HUES64 (cell line): ENCODE results near the gene WDR38.
"Not testable (repeated sequence)": the region's sequence is repeated elsewhere in the genome, so short reads cannot be mapped to it uniquely, and the experiment has no call there.

ENCODE experiments used
- H3K27ac ChIP-seq: 2 replicates; pipeline ENCODE4 v1.7.0; 2013; ENCODE audit warnings: low read depth, low read length, inconsistent platforms
- H3K27me3 ChIP-seq: 2 replicates; pipeline ENCODE4 v1.6.1; 2013; ENCODE audit warnings: mild to moderate bottlenecking, low read length; ENCODE audit not compliant: insufficient read depth
- H3K36me3 ChIP-seq: 2 replicates; pipeline ENCODE4 v1.6.1; 2013; ENCODE audit warnings: mild to moderate bottlenecking, low read length; ENCODE audit not compliant: insufficient read depth
- H3K4me1 ChIP-seq: 2 replicates; pipeline ENCODE4 v1.6.1; 2013; ENCODE audit warnings: mild to moderate bottlenecking, low read length, moderate library complexity; ENCODE audit not compliant: insufficient read depth
- H3K4me3 ChIP-seq: 2 replicates; pipeline ENCODE4 v1.5.1; 2013; ENCODE audit warnings: mild to moderate bottlenecking, low read length, moderate library complexity
- H3K9ac ChIP-seq: 2 replicates; pipeline ENCODE4 v1.6.1; 2013; ENCODE audit warnings: mild to moderate bottlenecking, low read depth, low read length
- H3K9me3 ChIP-seq: 2 replicates; pipeline ENCODE4 v1.6.1; 2013; ENCODE audit warnings: low read depth, low read length; ENCODE audit not compliant: insufficient read depth
- WGBS: fragments of 150-250, 120-280 bp; methylation state at CpG from one replicate; pipeline ENCODE4 v1.1.7; 2013; ENCODE audit warnings: missing lambda C conversion rate; 5-methylcytosine and 5-hydroxymethylcytosine counted together

WDR38 gene

DNA sequence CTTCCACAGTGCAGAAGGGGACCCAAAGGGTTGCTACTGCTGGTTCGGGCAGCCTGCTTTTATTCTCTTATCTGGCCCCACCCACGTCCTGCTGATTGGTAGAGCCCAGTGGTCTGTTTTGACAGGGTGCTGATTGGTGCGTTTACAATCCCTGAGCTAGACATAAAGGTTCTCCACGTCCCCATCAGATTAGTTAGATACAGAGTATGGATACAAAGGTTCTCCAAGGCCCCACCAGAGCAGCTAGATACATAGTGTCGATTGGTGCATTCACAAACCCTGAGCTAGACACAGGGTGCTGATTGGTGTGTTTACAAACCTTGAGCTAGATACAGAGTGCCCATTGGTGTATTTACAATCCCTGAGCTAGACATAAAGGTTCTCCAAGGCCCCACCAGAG lies 15.1 kb upstream of the WDR38 start:
- not testable (repeated sequence) for H3K36me3 ChIP-seq, H3K9me3 ChIP-seq
- WGBS = 63% methylated on average over 3 of the region's 5 CpGs

DNA sequence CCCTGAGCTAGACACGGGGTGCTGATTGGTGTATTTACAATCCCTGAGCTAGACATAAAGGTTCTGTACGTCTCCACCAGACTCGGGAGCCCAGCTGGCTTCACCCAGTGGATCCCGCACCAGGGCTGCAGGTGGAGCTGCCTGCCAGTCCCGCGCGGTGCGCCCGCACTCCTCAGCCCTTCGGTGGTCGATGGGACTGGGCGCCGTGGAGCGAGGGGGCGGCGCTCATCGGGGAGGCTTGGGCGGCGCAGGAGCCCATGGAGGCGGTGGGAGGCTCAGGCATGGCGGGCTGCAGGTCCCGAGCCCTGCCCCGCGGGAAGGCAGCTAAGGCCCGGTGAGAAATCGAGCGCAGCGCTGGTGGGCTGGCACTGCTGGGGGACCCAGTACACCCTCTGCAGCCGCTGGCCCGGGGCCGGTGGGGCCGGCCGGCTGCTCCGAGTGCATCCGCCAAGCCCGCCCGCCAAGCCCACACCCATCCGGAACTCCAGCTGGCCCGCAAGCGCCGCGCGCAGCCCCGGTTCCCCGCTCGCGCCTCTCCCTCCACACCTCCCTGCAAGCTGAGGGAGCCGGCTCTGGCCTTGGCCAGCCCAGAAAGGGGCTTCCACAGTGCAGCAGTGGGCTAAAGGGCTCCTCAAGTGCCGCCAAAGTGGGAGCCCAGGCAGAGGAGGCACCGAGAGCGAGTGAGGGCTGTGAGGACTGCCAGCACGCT lies 14.5 kb upstream of the WDR38 start:
- H3K36me3 ChIP-seq, H3K4me1 ChIP-seq, H3K27me3 ChIP-seq, H3K9ac ChIP-seq, H3K9me3 ChIP-seq, H3K27ac ChIP-seq, H3K4me3 ChIP-seq: not testable (repeated sequence)
- 96% methylated on average over 45 of the region's 52 CpGs for WGBS

More for the DNA sequence above, 15.1 kb upstream of the WDR38 start:
- H3K27me3 ChIP-seq, H3K4me1 ChIP-seq, H3K4me3 ChIP-seq, H3K27ac ChIP-seq, H3K9ac ChIP-seq: not testable (repeated sequence)

DNA sequence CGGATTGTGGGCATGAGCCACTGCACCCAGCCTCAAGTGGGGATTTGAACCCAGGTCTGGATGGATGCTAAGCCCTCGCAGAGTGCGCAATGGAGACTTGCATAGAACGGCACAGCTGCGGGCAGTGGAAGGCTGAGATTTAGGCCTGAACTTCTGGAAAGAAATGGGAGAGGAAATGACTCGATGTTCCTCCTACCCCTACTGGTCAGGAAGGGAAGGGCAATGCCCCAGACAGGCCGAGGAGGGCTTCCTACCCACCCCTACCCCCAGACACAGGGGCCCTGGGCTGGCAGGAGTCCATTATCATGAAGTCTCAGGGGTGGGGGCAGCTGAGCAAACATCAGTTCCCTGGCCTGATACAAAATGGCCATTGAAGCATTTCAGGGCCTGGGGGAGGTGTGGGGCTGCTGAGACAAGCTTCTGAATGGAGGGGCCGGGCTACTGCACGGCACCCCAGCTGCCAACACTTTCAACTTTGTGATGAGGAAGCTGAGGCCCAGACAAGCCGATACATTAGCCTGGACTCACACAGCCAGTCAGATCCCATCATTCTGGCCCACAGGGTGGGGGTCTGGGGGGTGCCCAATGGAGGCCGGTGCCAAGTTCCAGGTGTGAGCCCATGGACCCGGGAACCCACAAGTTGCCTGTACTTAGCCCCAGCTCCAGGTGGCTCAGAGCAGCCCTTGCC lies 13.5 kb upstream of the WDR38 start:
- Histone ChIP-seq H3K27ac (peak overlapping the region; percentile 39; the same call in 1 of the 2 replicates), H3K4me3 (no peak overlapping the region), H3K4me1 (no peaks in the 10 kb centered on the region), H3K36me3 (no peaks in the 10 kb centered on the region), H3K27me3 (no peaks in the 10 kb centered on the region), H3K9ac (no peak overlapping the region), H3K9me3 (no peaks in the 10 kb centered on the region)
- WGBS = 73% methylated on average over 12 of the region's 12 CpGs

DNA sequence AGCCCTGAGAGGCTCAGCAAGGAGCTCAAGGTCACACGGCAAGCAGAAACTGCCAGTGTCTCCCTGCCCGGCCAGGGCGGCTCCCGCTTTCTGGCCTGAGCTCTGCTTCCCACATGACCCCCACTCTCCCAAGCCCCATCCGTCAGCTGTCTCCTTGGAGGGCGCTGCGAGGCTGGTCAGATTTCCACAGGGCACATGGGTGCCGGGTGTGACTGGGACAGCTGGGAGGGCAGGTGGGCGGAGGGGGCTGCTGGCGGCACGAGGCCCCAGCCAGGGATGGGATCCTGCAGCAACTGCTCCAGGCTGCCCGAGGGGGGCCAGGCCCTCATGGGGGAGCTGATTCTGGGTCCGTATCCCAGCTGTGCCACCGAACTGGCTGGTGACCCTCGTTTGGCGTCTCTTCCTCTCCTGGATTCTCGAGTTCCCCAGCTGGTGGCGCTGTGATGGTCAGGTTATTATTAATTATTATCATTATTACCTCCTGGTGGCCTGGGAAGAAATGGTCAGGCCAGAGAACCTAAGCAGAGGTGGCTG lies 12.9 kb upstream of the WDR38 start:
- H3K4me1 ChIP-seq = no peaks in the 10 kb centered on the region
- no peaks in the 10 kb centered on the region for H3K9me3 ChIP-seq
- no peaks in the 10 kb centered on the region for H3K27me3 ChIP-seq
- no peaks in the 10 kb centered on the region for H3K36me3 ChIP-seq
- H3K9ac ChIP-seq = no peak overlapping the region
- peak overlapping the region; percentile 39; the same call in 1 of the 2 replicates for H3K27ac ChIP-seq
- 81% methylated on average over 16 of the region's 18 CpGs for WGBS
- H3K4me3 ChIP-seq = no peak overlapping the region

DNA sequence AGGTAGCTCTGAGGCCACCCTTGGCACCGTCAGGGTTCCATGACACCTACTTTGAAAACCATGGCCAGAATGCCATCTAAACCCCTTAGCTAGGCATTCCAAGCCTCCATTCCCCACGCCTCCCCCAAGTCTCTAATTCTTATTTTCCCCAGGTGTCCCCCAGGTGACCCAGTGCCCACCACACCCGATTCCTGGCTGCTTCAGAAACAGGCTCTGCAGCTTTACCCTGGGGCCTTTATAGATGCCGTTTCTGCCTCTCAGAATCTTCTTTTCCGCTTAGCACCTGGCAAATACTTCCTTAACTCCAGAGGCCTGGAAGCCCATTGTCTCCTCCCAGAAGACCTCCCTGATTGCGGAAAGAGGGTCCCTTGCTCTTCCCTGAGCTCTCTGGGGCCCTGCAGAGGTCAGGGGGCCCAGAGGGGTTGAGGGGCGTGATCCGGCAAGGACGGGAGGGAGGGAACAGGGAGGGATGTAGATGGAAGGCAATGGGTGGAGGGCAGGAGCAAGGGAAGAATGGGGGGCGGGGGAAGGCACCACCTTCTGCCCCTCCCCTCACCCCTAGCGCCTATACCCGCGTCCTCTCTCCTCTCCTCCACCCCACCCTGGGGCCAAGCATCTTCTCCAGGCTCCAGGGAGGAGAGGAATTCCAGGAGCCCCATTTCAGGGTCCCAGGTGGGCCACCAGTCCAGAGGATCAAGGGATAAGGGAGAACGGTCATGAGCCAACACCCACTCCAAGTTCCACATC lies 12.0 kb upstream of the WDR38 start:
- H3K4me1 ChIP-seq = no peaks in the 10 kb centered on the region
- WGBS = 80% methylated on average over 13 of the region's 14 CpGs
- H3K27ac ChIP-seq = no peak overlapping the region
- H3K27me3 ChIP-seq = no peaks in the 10 kb centered on the region
- no peak overlapping the region for H3K4me3 ChIP-seq
- no peaks in the 10 kb centered on the region for H3K9me3 ChIP-seq
- no peaks in the 10 kb centered on the region for H3K36me3 ChIP-seq
- no peak overlapping the region for H3K9ac ChIP-seq

DNA sequence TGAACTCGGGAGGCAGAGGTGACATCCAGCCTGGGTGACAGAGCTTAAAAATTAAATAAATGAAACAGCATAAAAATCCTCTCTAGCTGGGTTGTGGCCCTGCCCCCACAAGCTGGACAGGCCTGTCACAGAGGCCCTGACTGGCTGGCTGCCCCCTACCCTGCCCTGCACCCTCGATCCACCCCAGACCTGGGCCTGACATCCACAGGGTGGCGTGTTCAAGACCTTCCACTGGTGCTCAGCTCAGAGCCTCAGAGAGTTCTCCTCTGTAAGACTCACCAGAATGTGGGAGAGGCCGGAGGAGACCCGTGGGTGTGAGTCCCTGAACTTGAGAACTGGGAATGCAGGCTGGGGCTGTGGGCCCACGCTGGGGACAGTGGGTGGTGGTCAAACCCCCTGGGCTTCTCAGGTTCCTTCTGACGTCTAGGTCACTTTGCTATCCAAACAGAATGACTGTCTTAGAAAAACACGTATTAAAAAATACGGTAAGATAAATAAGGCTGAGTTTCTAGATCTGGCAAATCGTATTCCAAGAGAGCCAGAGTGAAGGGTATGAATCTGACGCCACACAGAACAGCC lies 9.7 kb upstream of the WDR38 start:
- WGBS = 88% methylated on average over 11 of the region's 11 CpGs
- H3K4me1 ChIP-seq = no peaks in the 10 kb centered on the region
- H3K27ac ChIP-seq = no peak overlapping the region
- no peak overlapping the region for H3K4me3 ChIP-seq
- H3K27me3 ChIP-seq = no peaks in the 10 kb centered on the region
- no peaks in the 10 kb centered on the region for H3K9me3 ChIP-seq
- H3K9ac ChIP-seq = no peak overlapping the region
- H3K36me3 ChIP-seq = no peaks in the 10 kb centered on the region

DNA sequence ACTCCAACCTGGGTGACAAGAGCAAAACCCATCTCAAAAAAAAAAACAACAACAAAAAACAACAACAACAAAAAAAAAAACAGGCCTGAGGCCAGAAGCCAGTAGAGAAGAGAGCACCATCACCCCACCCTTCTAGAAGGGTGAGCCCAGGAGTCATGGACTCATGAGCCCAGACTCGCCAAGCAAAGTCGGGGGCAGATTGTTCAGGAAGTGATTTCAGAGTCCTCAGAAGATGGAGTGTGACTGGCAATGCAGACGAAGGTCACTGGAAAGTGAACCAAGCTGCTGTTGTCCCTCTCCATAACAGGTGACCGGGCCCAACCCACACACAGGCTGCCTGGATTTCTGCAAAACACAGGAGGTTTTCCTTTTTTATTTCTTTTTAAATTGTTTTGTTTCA lies 9.0 kb upstream of the WDR38 start:
- H3K4me3 ChIP-seq = no peak overlapping the region
- H3K9me3 ChIP-seq = no peaks in the 10 kb centered on the region
- no peaks in the 10 kb centered on the region for H3K4me1 ChIP-seq
- H3K27me3 ChIP-seq = no peaks in the 10 kb centered on the region
- H3K36me3 ChIP-seq = no peaks in the 10 kb centered on the region
- no peak overlapping the region for H3K9ac ChIP-seq
- no peak overlapping the region for H3K27ac ChIP-seq
- WGBS = 95% methylated on average over 4 of the region's 4 CpGs

DNA sequence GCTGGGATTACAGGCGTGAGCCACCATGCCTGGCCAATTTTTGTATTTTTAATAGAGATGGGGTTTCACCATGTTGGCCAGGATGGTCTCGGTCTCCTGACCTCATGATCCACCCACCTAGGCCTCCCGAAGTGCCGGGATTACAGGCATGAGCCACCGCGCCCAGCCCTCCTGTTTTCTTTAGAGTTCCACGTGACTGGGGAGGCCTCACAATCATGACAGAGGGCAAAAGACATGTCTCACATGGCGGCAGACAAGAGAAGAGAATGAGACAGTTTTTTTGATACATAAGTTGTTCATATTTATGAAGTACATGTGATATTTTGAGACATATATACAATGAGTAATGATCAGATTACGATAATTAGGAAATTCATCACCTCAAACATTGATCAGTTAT lies 6.8 kb upstream of the WDR38 start:
- H3K36me3 ChIP-seq, H3K27me3 ChIP-seq, H3K4me3 ChIP-seq, H3K9ac ChIP-seq, H3K9me3 ChIP-seq, H3K27ac ChIP-seq, H3K4me1 ChIP-seq: not testable (repeated sequence)
- 93% methylated on average over 8 of the region's 9 CpGs for WGBS

DNA sequence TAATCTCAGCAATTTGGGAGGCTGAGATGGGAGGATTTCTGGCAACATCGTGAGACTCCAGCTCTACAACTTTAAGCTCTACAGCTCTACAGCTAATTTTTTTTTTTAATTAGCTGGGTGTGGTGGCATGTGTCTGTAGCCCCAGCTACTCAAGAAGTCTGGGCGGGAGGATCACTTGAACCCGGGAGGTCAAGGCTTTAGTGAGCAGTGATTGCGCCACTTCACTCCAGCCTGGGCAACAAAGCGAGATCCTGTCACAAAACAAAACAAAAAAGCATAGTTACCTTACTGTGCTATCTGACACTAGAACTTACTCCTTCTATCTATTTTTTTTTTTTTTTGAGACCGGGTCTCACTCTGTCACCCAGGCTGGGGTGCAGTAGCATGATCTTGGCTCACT lies 6.3 kb upstream of the WDR38 start:
- Histone ChIP-seq H3K27ac (no peak overlapping the region), H3K9ac (no peak overlapping the region), H3K27me3 (no peaks in the 10 kb centered on the region), H3K4me1 (no peaks in the 10 kb centered on the region), H3K36me3 (no peaks in the 10 kb centered on the region), H3K4me3 (no peak overlapping the region), H3K9me3 (no peaks in the 10 kb centered on the region)
- WGBS = 88% methylated on average over 5 of the region's 6 CpGs

DNA sequence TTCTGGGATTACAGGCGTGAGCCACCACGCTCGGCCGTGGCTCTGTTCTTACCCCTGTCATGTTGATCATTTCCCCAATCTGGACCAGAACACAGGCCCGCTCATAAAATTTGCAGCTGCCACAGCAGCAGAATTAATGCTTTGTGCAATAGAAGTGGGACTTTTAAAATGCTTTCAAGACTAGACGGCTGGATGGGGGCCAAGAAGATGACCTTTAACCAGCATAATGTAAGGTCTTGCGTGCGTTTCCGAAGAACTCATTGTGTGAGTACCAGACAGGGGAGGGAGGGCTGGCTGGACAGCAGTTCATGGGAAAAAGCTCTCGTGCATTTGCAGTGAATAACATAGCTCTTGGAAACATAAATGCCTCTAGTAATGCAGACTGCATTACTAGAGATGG lies 3.5 kb upstream of the WDR38 start:
- WGBS = 95% methylated on average over 10 of the region's 10 CpGs

More for the DNA sequence above, 3.5 kb upstream of the WDR38 start:
- Histone ChIP-seq H3K4me1 (no peaks in the 10 kb centered on the region), H3K27me3 (no peaks in the 10 kb centered on the region), H3K9me3 (no peaks in the 10 kb centered on the region), H3K27ac (no peak overlapping the region), H3K36me3 (no peaks in the 10 kb centered on the region), H3K4me3 (no peak overlapping the region), H3K9ac (no peak overlapping the region)
